Astrocyte (in vitro differentiated cells and primary cell): ENCODE measurements around the gene BEST1.

Source experiments
- EZH2 ChIP-seq: IDR thresholded peaks from 2 replicates; pipeline ENCODE4 v1.6.1; 2012; ENCODE audit warnings: mild to moderate bottlenecking, low read length, inconsistent platforms; ENCODE audit not compliant: insufficient read depth
- TF ChIP-seq, protein P1 (sequence below): IDR thresholded peaks from 2 replicates; pipeline ENCODE4 v1.5.1; 2011; ENCODE audit warnings: low read depth, mild to moderate bottlenecking, inconsistent platforms, low read length, moderate library complexity; ENCODE audit not compliant: insufficient read depth

DNA sequence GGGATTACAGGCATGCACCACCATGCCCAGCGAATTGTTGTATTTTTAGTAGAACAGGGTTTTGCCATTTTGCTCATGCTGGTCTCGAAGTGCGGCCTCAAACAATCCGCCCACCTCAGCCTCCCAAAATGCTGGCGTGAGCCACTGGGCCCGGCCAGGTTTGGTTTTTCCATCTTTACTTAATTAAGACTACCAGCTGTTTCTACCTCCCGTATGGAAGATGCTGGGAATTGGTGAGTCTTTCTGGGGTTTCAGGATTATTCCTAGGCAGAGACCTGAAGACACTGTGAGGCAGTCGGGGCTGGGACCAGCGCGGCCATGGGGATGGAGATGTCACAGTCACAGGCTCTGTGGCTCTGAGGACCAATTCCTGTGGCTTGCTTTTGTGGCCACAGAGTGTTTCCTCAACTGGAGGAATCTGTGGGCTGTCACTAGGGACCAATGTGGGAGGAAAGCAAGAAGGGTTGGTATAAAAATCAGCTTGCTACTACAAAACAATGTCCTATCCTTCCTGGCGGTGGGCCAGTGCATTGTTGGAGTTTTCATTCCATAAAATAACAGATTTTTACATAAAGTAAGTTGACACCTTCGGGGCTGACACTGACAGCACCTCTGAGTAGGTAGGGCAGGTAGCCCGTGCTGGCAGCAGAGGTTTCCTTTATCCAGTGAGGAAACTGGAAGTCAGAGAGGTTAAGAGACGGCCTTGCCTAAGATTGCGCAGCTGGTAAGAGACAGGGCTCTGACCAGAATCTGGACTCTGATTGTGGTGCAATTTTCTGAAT, 25.7 kb downstream of the BEST1 start:
- TF ChIP-seq, protein P1, sequence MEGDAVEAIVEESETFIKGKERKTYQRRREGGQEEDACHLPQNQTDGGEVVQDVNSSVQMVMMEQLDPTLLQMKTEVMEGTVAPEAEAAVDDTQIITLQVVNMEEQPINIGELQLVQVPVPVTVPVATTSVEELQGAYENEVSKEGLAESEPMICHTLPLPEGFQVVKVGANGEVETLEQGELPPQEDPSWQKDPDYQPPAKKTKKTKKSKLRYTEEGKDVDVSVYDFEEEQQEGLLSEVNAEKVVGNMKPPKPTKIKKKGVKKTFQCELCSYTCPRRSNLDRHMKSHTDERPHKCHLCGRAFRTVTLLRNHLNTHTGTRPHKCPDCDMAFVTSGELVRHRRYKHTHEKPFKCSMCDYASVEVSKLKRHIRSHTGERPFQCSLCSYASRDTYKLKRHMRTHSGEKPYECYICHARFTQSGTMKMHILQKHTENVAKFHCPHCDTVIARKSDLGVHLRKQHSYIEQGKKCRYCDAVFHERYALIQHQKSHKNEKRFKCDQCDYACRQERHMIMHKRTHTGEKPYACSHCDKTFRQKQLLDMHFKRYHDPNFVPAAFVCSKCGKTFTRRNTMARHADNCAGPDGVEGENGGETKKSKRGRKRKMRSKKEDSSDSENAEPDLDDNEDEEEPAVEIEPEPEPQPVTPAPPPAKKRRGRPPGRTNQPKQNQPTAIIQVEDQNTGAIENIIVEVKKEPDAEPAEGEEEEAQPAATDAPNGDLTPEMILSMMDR, result no peak
- no peak for TF ChIP-seq EZH2
